Tibial nerve (tissue), 4 donors: ENCODE data around the gene RGS6.

Experiments used
- EP300 ChIP-seq, 2 donors: sonication (generic); formaldehyde crosslinking; IDR thresholded peaks; one replicate each; pipeline ENCODE4 v1.6.1; 2017; ENCODE audit warnings: antibody characterized with exemption in 2 of 2, mild to moderate bottlenecking in 1 of 2
- POLR2A ChIP-seq, 2 donors: fragments of 450-650 bp; IDR thresholded peaks; one replicate each; pipeline ENCODE4 v1.6.1; 2017; ENCODE audit warnings: antibody characterized with exemption in 2 of 2, mild to moderate bottlenecking in 2 of 2, moderate library complexity in 2 of 2
- TF ChIP-seq, protein P1 (sequence below), 5 experiments: fragments of 200-600 bp in 3 of 5; fragments of 450-650 bp in 2 of 5; sonication (generic) in 3 of 5; IDR thresholded peaks; one replicate each; pipeline ENCODE4 v1.5.1; 2016 to 2019; ENCODE audit warnings: antibody characterized with exemption in 5 of 5, mild to moderate bottlenecking in 3 of 5, moderate library complexity in 2 of 5

- TF ChIP-seq, protein P1, sequence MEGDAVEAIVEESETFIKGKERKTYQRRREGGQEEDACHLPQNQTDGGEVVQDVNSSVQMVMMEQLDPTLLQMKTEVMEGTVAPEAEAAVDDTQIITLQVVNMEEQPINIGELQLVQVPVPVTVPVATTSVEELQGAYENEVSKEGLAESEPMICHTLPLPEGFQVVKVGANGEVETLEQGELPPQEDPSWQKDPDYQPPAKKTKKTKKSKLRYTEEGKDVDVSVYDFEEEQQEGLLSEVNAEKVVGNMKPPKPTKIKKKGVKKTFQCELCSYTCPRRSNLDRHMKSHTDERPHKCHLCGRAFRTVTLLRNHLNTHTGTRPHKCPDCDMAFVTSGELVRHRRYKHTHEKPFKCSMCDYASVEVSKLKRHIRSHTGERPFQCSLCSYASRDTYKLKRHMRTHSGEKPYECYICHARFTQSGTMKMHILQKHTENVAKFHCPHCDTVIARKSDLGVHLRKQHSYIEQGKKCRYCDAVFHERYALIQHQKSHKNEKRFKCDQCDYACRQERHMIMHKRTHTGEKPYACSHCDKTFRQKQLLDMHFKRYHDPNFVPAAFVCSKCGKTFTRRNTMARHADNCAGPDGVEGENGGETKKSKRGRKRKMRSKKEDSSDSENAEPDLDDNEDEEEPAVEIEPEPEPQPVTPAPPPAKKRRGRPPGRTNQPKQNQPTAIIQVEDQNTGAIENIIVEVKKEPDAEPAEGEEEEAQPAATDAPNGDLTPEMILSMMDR (IDR thresholded peaks at IDR 0.05): no peak
- TF ChIP-seq POLR2A (IDR thresholded peaks at IDR 0.05) (no peak), EP300 (IDR thresholded peaks at IDR 0.05) (no peak)
These were observed 662.1 kb downstream of the RGS6 start for GRCh38 chr14:72594099-72594901.
